Body of pancreas (tissue), 4 donors: ENCODE measurements around the gene CCDC3. TPM values are rescaled to one million over a fixed set of nuclear protein-coding genes. Genes with fewer than 3 reads are reported as not detected.

ENCODE experiments used
- ATAC-seq: fragments of 150-250 bp; one replicate; pipeline ENCODE4 v1.9.1; 2016
- DNase-seq, 4 donors: peaks; one replicate each; pipeline ENCODE4 v3.0.0-alpha.2; 2019
- H3K27ac ChIP-seq, 4 donors: fragments of 200-600 bp; sonication (generic); 1 replicate in 3 of 4; 2 replicates in 1 of 4; pipeline versions ENCODE4 v1.5.1 to v1.6.1; 2016 to 2019; ENCODE audit warnings: mild to moderate bottlenecking in 1 of 4, mixed read lengths in 1 of 4, moderate library complexity in 1 of 4
- H3K27me3 ChIP-seq, 2 donors: fragments of 200-600 bp; sonication (generic); one replicate each; pipeline ENCODE4 v1.6.0; 2016; ENCODE audit warnings: mild to moderate bottlenecking in 1 of 2
- H3K36me3 ChIP-seq, 2 donors: fragments of 200-600 bp; sonication (generic); replicated peaks in 1 of 2; 2 replicates each; pipeline ENCODE4 v1.5.1; 2016; ENCODE audit warnings: low read depth in 2 of 2; ENCODE audit not compliant: insufficient read depth in 1 of 2
- H3K4me1 ChIP-seq: fragments of 200-600 bp; sonication (generic); one replicate; pipeline ENCODE4 v1.6.0; 2016
- H3K4me3 ChIP-seq, 2 donors: fragments of 200-600 bp; sonication (generic); 1 replicate in 1 of 2; 2 replicates in 1 of 2; pipeline ENCODE4 v1.5.1; 2016 to 2019
- H3K9me3 ChIP-seq, 3 donors: fragments of 200-600 bp; sonication (generic); 1 replicate in 2 of 3; 2 replicates in 1 of 3; pipeline ENCODE4 v1.5.1; 2016
- POLR2A ChIP-seq, 3 donors: fragments of 450-650 bp; IDR thresholded peaks; one replicate each; pipeline ENCODE4 v1.6.1; 2016; ENCODE audit warnings: antibody characterized with exemption in 3 of 3, mild to moderate bottlenecking in 2 of 3
- WGBS, 2 donors: methylation state at CpG; one replicate each; pipeline ENCODE4 v1.1.5; 2017; 5-methylcytosine and 5-hydroxymethylcytosine counted together
- intact Hi-C: fragments of 100-400 bp; cut with DNase I; formaldehyde crosslinking; loops from one replicate; pipeline ENCODE4 v1.15.1; 2023
- total RNA-seq, 2 donors: library from RNA; depleted of rRNA; stranded (reverse); fragments of >200 nt; gene quantifications; one replicate each; pipeline ENCODE4 v1.1.0, GENCODE V29; 2016
- TF ChIP-seq, protein P1 (sequence below), 7 experiments: fragments of 450-650 bp in 4 of 7; fragments of 200-600 bp in 3 of 7; sonication (generic) in 3 of 7; IDR thresholded peaks; one replicate each; pipeline ENCODE4 v1.5.1; 2016 to 2019; ENCODE audit warnings: antibody characterized with exemption in 7 of 7

Gene CCDC3
- total RNA-seq, 2 donors from 2014 or later: 2.1 to 17.1 TPM

DNA sequence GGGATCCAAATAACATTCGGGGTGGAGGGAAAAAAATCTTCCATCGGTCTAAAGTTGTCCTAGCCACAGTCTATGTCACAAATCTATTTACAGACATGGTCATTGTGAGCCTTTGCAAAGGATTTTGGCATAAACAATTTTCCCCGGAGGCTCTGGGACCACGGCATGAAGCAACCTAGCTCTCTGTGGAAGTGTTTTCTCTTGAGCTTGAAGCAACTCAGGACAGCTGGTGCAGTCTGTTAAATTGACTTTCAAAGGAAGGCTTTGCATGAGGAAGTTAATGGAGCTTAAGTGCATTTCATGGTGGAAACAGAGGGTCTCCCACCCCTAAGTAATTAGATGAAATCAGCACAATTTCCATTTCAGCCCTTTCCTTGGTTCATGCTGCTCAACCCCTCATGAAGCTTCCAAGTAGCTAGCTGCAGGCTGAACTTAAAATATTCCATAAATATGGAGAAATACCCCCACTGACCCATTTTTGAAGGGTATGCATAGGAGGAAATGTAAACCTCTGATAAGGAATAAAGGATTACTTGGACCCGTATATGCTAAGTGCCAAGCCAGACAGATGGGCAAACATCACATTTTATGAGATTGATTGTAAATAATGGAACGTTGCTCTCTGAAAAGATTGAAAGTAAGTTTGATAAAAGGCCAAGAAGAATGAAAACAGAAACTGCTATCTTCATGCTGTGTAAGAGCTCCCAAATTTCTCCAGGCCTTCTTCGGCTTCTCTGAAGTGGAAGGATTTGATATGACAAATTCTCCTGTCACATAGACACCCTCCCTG, 39.9 kb downstream of the CCDC3 start:
- no peak overlapping the region for H3K27ac ChIP-seq
- DNase-seq (no peak), ATAC-seq (no peak)
- H3K27me3 ChIP-seq: no peaks in the 10 kb centered on the region
- H3K4me3 ChIP-seq: no peak overlapping the region
- 54 to 72% methylated on average over 7 of the region's 7 CpGs for WGBS, 2 donors
- intact Hi-C loops: no loop called here
- no peaks in the 10 kb centered on the region for H3K36me3 ChIP-seq
- H3K9me3 ChIP-seq: no peaks in the 10 kb centered on the region
- H3K4me1 ChIP-seq: peaks cover 12% of the 10 kb centered on the region
- no peak for TF ChIP-seq POLR2A (IDR thresholded peaks at IDR 0.05)
- TF ChIP-seq, protein P1, sequence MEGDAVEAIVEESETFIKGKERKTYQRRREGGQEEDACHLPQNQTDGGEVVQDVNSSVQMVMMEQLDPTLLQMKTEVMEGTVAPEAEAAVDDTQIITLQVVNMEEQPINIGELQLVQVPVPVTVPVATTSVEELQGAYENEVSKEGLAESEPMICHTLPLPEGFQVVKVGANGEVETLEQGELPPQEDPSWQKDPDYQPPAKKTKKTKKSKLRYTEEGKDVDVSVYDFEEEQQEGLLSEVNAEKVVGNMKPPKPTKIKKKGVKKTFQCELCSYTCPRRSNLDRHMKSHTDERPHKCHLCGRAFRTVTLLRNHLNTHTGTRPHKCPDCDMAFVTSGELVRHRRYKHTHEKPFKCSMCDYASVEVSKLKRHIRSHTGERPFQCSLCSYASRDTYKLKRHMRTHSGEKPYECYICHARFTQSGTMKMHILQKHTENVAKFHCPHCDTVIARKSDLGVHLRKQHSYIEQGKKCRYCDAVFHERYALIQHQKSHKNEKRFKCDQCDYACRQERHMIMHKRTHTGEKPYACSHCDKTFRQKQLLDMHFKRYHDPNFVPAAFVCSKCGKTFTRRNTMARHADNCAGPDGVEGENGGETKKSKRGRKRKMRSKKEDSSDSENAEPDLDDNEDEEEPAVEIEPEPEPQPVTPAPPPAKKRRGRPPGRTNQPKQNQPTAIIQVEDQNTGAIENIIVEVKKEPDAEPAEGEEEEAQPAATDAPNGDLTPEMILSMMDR (IDR thresholded peaks at IDR 0.05): no peak

DNA sequence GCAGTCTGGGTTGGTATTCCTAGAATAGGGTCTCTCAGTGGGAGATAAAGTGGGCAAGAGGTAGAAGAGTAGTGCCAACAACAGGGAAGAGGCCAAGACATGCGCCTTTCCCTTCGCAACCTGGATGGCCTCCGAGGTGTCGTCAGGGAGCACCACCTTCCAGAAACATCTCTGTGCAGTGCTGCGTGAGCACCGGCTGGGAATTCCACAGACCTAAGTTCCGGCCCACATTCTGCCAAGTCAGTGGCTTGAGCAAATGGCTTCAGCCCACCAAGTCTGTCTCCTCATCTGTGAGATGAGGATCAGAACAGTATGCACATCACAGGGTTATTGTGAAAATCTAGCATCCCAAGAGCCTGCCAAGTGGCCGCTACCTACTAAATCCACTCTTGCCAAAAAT, 40.6 kb downstream of the CCDC3 start:
- no peak for DNase-seq
- Histone ChIP-seq H3K9me3 (no peaks in the 10 kb centered on the region), H3K36me3 (no peaks in the 10 kb centered on the region), H3K27ac (no peak overlapping the region), H3K27me3 (no peaks in the 10 kb centered on the region), H3K4me3 (no peak overlapping the region), H3K4me1 (peaks cover 12% of the 10 kb centered on the region)
- no peak for ATAC-seq
- TF ChIP-seq, protein P1 (IDR thresholded peaks at IDR 0.05): no peak
- no peak for TF ChIP-seq POLR2A (IDR thresholded peaks at IDR 0.05)
- WGBS, 2 donors: 74 to 87% methylated on average over 5 to 8 of the region's 8 CpGs
- intact Hi-C loops: no loop called here

DNA sequence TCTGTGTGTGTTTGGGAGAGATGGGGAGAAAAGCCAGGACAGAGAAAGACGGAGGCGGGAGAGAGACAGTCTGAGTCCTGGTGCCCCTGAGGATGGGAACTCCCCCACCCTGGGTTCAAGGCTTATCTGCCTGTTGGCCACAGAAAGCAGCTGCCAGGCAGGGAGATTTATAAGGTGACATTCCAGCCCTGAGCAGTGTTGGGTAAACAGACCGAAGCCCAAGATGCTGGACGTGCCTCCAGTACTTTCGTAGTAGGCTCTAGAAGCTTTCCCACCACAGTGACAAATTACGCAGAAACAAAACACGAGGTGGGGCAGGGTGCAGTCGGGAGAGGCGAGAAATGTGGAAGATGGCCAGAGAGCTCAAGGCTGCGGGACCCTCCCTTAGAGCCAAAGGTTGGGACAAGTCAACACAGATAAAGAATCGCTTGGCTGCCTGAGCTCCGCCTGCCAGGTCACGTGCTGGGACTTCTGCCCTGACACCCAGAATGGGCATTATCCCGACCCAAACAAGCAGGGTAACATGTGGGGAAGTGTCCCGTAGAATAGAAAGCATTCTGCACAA, 41.1 kb downstream of the CCDC3 start:
- WGBS, 2 donors: 4 to 13% methylated on average over 10 to 15 of the region's 15 CpGs
- TF ChIP-seq, protein P1 (IDR thresholded peaks at IDR 0.05): no peak
- TF ChIP-seq POLR2A (IDR thresholded peaks at IDR 0.05): no peak
- Histone ChIP-seq H3K4me1 (peaks cover 12% of the 10 kb centered on the region), H3K36me3 (no peaks in the 10 kb centered on the region), H3K27ac (no peak overlapping the region), H3K4me3 (no peak overlapping the region), H3K27me3 (no peaks in the 10 kb centered on the region), H3K9me3 (no peaks in the 10 kb centered on the region)
- DNase-seq: peak; percentile 22 to 39 (median 28)
- intact Hi-C loops: no loop called here
- ATAC-seq: peak; percentile 50

DNA sequence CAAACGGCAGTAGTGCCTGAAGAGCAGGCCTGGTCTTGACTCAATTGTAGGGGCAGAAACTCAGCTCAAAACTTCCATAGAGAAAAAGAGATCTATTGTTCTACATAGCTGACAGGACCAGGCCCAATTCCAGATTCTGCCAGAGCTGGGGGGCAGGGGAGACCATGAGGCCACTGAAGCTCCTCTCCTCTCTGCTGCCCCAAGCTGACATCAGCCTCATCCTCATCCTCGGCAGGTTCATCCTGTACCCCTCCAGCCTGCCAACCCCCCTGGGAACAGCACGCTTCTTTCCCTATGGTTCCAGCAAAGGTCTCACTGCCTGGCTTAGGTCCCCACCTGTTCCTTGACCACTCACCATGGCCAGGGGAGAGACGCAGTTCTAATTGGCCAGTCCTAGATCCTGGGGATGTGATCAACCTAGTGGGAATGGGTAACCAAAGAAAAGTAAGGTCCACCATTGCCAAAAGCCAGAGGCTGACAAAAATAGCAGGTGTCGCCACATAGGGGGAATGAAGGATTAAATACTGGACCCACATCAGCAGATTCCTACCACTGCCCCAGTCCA, 42.9 kb downstream of the CCDC3 start:
- no peaks in the 10 kb centered on the region for H3K27me3 ChIP-seq
- intact Hi-C loops: no loop called here
- H3K9me3 ChIP-seq: no peaks in the 10 kb centered on the region
- WGBS, 2 donors: 95 to 97% methylated on average over 5 of the region's 5 CpGs
- no peak for TF ChIP-seq POLR2A (IDR thresholded peaks at IDR 0.05)
- TF ChIP-seq, protein P1 (IDR thresholded peaks at IDR 0.05): no peak
- DNase-seq (no peak), ATAC-seq (no peak)
- no peak overlapping the region for H3K27ac ChIP-seq
- H3K4me1 ChIP-seq: peaks cover 12% of the 10 kb centered on the region
- no peak overlapping the region for H3K4me3 ChIP-seq
- H3K36me3 ChIP-seq: no peaks in the 10 kb centered on the region
